IPS-15b (cell line): Measurements from ENCODE around the gene ZFP30.

Experiments used
- H3K27me3 ChIP-seq: one replicate; pipeline ENCODE4 v1.6.1; 2013; ENCODE audit warnings: low read length; ENCODE audit not compliant: control insufficient read depth, insufficient read depth
- H3K36me3 ChIP-seq: one replicate; pipeline ENCODE4 v1.6.1; 2013; ENCODE audit warnings: low read length; ENCODE audit not compliant: control insufficient read depth, insufficient read depth
- H3K4me1 ChIP-seq: one replicate; pipeline ENCODE4 v1.6.1; 2013; ENCODE audit warnings: mild to moderate bottlenecking, low read length; ENCODE audit not compliant: control insufficient read depth, insufficient read depth
- H3K4me3 ChIP-seq: one replicate; pipeline ENCODE4 v1.5.1; 2013; ENCODE audit warnings: low read depth, low read length
- H3K9ac ChIP-seq: one replicate; pipeline ENCODE4 v1.6.1; 2013; ENCODE audit warnings: low read depth, mild to moderate bottlenecking, low read length
- H3K9me3 ChIP-seq: one replicate; pipeline ENCODE4 v1.6.1; 2013; ENCODE audit warnings: mild to moderate bottlenecking, low read length; ENCODE audit not compliant: control insufficient read depth, insufficient read depth

ZFP30 gene

GRCh38 chr19:37654118-37654517 lies 1.1 kb downstream of the ZFP30 start:
- no peaks in the 10 kb centered on the region for H3K9me3 ChIP-seq
- peaks cover 4% of the 10 kb centered on the region for H3K4me1 ChIP-seq
- H3K9ac ChIP-seq = no peak overlapping the region
- H3K36me3 ChIP-seq = peaks cover 2% of the 10 kb centered on the region
- peak overlapping the region; percentile 94 for H3K4me3 ChIP-seq
- H3K27me3 ChIP-seq = peaks cover 13% of the 10 kb centered on the region

GRCh38 chr19:37635076-37636056 lies 19.9 kb downstream of the ZFP30 start:
- Histone ChIP-seq H3K9ac (no peak overlapping the region), H3K9me3 (peaks cover 23% of the 10 kb centered on the region), H3K4me3 (no peak overlapping the region), H3K36me3 (peaks cover 6% of the 10 kb centered on the region), H3K27me3 (no peaks in the 10 kb centered on the region), H3K4me1 (no peaks in the 10 kb centered on the region)

- no peaks in the 10 kb centered on the region for H3K9me3 ChIP-seq
- H3K27me3 ChIP-seq = peaks cover 10% of the 10 kb centered on the region
- peak overlapping the region; percentile 68 for H3K4me3 ChIP-seq
- no peak overlapping the region for H3K9ac ChIP-seq
- H3K4me1 ChIP-seq = no peaks in the 10 kb centered on the region
- no peaks in the 10 kb centered on the region for H3K36me3 ChIP-seq
Observed at GRCh38 chr19:37594982-37595382, 60.3 kb downstream of the ZFP30 start.

DNA sequence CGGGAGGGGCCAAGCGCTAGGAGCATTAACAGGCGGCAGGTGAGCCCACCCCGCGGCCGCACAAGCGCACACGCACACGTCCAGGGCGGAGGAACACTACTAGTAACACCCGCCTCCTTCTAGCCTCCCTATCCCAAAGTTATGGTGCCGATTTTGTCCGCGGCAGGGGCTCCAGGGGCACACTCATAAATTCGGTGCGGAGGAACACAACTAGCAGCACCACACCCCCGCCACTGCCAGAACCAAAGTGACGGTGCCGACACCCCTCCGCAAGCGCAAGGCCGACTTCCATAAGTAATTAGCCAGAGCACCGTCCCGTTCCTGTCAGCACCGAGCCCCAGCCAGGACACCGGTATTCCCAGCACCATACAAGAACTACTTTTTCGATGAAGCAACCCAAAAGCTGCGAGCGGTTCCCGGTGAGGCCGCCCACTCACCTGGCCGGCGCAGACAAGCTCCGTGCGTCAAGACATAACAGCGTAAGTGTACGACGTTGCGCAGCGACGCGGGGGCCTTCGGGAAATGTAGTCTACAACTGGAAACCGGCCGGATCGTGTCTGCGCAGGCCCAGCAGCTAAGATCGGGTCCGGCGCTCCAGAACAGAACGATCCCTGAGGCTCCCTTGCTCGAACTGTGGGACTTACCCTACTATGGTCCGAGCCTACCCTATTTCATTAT lies 60.8 kb downstream of the ZFP30 start, which contains the start of the genes ZNF540 and ZNF571:
TSS of gene ZNF540 (plus strand) at position 573 of the 678 bp plus-strand sequence. CDS start 3,572 bp downstream, outside the sequence.
TSS of gene ZNF571 (minus strand) at position 489 of the 678 bp plus-strand sequence. CDS start 8,116 bp downstream, outside the sequence.
- H3K9ac ChIP-seq = peak within 1 kb of the TSS; percentile 79
- H3K4me3 ChIP-seq = peak within 1 kb of the TSS; percentile 68
- H3K9me3 ChIP-seq = no peaks in the 10 kb centered on the region
- no peaks in the 10 kb centered on the region for H3K36me3 ChIP-seq
- H3K27me3 ChIP-seq = peaks cover 10% of the 10 kb centered on the region
- no peaks in the 10 kb centered on the region for H3K4me1 ChIP-seq

- Histone ChIP-seq H3K36me3 (no peaks in the 10 kb centered on the region), H3K9ac (peak overlapping the region; percentile 79), H3K27me3 (peaks cover 10% of the 10 kb centered on the region), H3K4me3 (peak overlapping the region; percentile 68), H3K9me3 (no peaks in the 10 kb centered on the region), H3K4me1 (no peaks in the 10 kb centered on the region)
Observed at GRCh38 chr19:37593996-37594303, 61.3 kb downstream of the ZFP30 start.

DNA sequence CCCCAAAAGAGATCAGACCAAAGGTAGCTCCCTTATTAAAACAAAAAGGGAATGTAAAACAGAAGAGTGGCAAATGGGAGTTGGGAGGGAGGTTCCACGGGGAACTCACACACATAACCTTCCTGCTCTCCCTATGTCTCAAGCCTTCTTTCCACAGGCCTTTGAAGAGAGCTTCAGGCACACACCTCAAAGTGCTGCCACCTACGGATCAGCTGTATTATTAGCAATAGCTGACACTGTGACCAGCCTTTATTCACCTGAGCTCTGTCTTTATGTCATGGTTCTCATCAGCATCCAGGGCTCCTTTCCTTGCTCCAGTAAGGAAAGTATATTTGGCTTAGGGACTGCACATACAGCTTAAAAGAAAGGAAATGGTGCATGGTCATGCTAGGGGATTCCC lies 71.9 kb downstream of the ZFP30 start:
- Histone ChIP-seq H3K4me3 (no peak overlapping the region), H3K9me3 (peaks cover 6% of the 10 kb centered on the region), H3K9ac (no peak overlapping the region), H3K27me3 (no peaks in the 10 kb centered on the region), H3K36me3 (no peaks in the 10 kb centered on the region), H3K4me1 (no peaks in the 10 kb centered on the region)

GRCh38 chr19:37572203-37572602 lies 83.1 kb downstream of the ZFP30 start:
- Histone ChIP-seq H3K9ac (no peak overlapping the region), H3K4me3 (no peak overlapping the region), H3K36me3 (peaks cover 4% of the 10 kb centered on the region), H3K27me3 (no peaks in the 10 kb centered on the region), H3K4me1 (no peaks in the 10 kb centered on the region), H3K9me3 (peaks cover 18% of the 10 kb centered on the region)

DNA sequence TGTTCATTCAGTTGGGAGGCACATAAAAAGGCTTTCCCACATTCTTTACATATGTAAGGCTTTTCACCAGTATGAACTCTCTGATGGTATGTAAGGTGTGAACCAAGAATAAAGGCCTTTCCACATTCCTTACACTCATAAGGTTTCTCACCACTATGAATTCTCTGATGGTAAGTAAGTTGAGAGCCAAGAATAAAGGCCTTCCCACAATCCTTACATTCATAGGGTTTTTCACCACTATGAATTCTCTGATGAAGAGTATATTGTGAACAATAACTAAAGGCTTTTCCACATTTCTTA lies 89.9 kb downstream of the ZFP30 start:
- Histone ChIP-seq H3K4me1 (no peaks in the 10 kb centered on the region), H3K9me3 (peaks cover 55% of the 10 kb centered on the region), H3K36me3 (peaks cover 11% of the 10 kb centered on the region), H3K4me3 (no peak overlapping the region), H3K9ac (no peak overlapping the region), H3K27me3 (no peaks in the 10 kb centered on the region)

- no peak overlapping the region for H3K4me3 ChIP-seq
- H3K36me3 ChIP-seq = peaks cover 11% of the 10 kb centered on the region
- no peaks in the 10 kb centered on the region for H3K4me1 ChIP-seq
- peaks cover 55% of the 10 kb centered on the region for H3K9me3 ChIP-seq
- H3K9ac ChIP-seq = no peak overlapping the region
- H3K27me3 ChIP-seq = no peaks in the 10 kb centered on the region
Observed at GRCh38 chr19:37564624-37565369, 90.5 kb downstream of the ZFP30 start.
